ENCODE measurements around the gene TROAP.

- no peak for TF ChIP-seq POLR2A (IDR thresholded peaks at IDR 0.05; ENCODE audit: low read length)
- TF ChIP-seq GATA1 (IDR thresholded peaks at IDR 0.05; ENCODE audit: low read depth, low read length), result no peak
These were observed 5.8 kb downstream of the TROAP start for GRCh38 chr12:49328816-49329215.

Data from erythroblast (primary cell).